Measurements from ENCODE around the gene CFHR5.
"Not testable (repeated sequence)": the region's sequence is repeated elsewhere in the genome, so short reads cannot be mapped to it uniquely, and the experiment has no call there.

DNA sequence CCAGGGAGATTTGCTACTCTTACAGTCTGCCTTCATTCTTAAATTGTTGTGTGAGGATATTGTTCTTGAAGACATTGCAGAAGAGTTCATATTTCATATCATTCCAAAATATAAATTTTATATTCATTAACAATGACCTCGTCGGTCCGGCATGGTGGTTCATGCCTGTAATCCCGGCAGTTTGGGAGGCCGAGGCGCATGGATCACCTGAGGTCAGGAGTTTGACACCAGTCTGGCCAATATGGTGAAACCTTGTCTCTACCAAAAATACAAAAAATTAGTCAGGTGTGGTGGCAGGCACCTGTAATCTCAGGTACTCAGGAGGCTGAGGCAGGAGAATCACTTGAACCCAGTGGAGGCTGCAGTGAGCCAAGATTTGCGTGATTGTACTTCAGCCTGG is 4.9 kb downstream of the CFHR5 start:
- not testable (repeated sequence) for TF ChIP-seq CTCF (conservative IDR thresholded peaks at IDR 0.05; ENCODE audit: low read depth in 2 of 2); NANOG (IDR thresholded peaks at IDR 0.05; ENCODE audit: borderline replicate concordance); EZH2phosphoT487 (IDR thresholded peaks at IDR 0.05; ENCODE audit: unreplicated experiment); POLR2AphosphoS5 (IDR thresholded peaks at IDR 0.05; ENCODE audit: low read depth); CREB1 (CRISPR knock-in tag; IDR thresholded peaks at IDR 0.05; ENCODE audit: low read depth); STAT1 (IDR thresholded peaks at IDR 0.05; ENCODE audit: unreplicated experiment); JUNB (IDR thresholded peaks at IDR 0.05; ENCODE audit: unreplicated experiment); ETS1 (IDR thresholded peaks at IDR 0.05); EZH2 (IDR thresholded peaks at IDR 0.05; ENCODE audit: low read depth, unreplicated experiment)
- TF ChIP-seq, protein P1, sequence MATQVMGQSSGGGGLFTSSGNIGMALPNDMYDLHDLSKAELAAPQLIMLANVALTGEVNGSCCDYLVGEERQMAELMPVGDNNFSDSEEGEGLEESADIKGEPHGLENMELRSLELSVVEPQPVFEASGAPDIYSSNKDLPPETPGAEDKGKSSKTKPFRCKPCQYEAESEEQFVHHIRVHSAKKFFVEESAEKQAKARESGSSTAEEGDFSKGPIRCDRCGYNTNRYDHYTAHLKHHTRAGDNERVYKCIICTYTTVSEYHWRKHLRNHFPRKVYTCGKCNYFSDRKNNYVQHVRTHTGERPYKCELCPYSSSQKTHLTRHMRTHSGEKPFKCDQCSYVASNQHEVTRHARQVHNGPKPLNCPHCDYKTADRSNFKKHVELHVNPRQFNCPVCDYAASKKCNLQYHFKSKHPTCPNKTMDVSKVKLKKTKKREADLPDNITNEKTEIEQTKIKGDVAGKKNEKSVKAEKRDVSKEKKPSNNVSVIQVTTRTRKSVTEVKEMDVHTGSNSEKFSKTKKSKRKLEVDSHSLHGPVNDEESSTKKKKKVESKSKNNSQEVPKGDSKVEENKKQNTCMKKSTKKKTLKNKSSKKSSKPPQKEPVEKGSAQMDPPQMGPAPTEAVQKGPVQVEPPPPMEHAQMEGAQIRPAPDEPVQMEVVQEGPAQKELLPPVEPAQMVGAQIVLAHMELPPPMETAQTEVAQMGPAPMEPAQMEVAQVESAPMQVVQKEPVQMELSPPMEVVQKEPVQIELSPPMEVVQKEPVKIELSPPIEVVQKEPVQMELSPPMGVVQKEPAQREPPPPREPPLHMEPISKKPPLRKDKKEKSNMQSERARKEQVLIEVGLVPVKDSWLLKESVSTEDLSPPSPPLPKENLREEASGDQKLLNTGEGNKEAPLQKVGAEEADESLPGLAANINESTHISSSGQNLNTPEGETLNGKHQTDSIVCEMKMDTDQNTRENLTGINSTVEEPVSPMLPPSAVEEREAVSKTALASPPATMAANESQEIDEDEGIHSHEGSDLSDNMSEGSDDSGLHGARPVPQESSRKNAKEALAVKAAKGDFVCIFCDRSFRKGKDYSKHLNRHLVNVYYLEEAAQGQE (IDR thresholded peaks at IDR 0.05; ENCODE audit: unreplicated experiment): not testable (repeated sequence)

Measured in GM23338 (cell line).